HG02885 (cell line): ENCODE data around the gene CD58.
"Not testable (repeated sequence)": the region's sequence is repeated elsewhere in the genome, so short reads cannot be mapped to it uniquely, and the experiment has no call there.

ENCODE experiments used
- ATAC-seq: cut with Tn5 transposase; IDR thresholded peaks from one replicate; pipeline ENCODE4 v1.9.1; 2021; ENCODE audit warnings: mild to moderate bottlenecking; ENCODE audit not compliant: unreplicated experiment, poor library complexity

The CD58 gene

DNA sequence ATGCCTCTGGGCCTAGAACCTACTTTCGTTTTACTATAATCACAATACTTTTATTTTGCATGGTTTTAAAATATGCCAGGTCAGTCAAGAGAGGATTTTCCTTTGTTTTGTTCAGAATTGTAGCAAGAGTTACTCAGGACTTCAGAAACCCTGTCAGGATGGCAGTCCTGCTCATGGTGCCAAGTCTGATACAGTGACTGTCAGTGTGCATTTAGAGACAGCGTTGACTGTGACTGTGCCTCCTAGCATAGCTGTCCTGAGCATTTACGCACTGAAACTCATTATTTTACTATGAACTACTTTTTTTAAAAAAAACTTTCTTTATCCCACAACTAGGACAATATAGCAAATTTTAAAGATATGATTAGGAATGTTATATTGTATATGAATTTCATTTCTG is 23.2 kb upstream of the CD58 start:
- not testable (repeated sequence) for ATAC-seq

DNA sequence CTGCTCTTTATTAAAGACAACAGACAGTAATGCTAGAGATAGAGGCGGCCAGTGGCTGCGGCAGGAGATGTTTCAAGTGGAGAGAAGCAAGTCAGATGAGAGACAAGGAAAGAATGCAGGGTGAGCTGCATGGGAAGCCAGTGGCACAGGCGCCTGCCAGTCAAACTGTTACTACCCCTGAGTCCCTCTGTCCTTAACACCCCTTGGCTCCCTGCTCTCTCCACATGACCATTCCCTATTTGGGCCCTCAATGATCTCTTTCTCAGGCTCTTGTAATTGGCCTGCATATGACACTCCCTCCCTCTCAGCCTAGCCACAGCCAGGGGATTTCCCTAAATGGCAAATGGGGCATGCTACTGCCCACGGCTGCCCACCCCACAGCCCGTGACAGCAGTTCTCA is 22.6 kb upstream of the CD58 start:
- not testable (repeated sequence) for ATAC-seq

DNA sequence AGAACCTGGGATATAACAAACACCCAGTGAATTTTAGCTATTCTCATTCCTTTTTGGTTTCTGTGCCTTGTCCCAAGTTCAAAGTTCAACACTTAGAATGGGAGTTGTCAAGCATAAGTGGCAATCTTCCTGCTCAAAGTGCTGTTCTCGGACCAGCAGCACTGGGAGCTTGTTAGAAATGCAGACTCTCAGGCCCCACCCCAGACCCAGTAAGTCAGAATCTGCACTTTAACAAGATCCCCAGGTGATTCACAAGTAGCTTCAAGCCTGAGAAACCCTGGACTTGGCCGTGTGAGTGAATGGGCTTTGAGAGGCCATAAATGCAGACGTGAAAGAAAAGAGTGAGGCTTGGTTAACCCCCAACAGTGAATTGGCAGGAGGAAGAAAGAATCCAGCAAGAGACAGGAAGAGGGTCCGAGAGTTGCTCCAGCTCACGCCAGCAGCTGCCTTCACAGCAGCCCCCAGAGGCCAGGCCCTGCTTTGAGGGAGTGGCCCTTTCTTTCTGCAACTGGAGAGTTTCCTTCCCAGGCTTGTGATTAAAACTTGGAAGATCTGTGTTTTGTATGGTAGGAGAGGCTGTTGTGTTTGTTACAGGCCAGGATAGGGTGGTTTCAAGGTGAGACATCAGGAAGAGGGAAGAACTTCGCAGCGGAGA is 21.3 kb upstream of the CD58 start:
- ATAC-seq = not testable (repeated sequence)

DNA sequence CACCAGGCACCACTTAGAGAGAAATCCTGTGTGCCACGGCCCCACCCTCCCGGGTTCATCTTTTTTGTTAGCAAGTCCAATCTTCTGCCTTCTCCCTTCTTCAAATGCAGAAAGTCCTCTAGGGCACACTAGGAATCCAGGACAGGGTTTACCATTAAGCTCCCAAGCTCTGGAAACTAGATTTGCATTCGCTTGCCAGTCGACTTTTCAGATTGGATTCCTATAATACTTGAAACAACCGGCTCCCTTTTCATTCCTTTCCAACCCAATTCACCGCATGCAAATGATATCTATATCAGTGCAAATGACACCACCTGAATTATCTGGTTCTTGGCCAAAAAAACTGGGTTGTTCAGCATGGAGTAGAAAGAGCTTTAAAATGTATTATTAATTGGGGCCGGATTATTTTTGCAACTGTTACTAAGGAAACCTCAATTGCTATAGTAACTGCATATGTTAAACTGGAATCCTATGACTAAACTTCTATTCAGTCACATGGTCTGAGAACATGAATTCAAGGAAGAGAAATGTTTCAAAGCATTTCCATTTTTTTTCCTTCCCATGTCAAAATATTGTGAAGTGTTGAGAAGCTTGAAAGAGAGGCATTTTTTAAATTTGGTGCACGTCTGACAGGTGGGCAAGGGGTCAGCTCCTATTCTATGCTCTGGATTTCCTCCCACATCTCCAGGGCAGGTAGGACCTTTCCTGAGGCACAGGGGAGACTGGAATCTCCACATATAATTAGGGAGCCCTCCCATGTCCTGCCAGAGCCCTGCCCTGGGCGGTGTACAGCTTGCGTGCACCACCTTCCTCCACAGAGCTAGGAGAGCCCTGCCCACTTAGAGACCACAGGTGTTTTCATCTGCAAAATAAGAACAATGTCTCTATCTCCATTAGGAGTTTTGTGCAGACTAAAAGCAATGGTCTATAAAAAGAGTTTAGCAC is 20.5 kb upstream of the CD58 start:
- not testable (repeated sequence) for ATAC-seq

DNA sequence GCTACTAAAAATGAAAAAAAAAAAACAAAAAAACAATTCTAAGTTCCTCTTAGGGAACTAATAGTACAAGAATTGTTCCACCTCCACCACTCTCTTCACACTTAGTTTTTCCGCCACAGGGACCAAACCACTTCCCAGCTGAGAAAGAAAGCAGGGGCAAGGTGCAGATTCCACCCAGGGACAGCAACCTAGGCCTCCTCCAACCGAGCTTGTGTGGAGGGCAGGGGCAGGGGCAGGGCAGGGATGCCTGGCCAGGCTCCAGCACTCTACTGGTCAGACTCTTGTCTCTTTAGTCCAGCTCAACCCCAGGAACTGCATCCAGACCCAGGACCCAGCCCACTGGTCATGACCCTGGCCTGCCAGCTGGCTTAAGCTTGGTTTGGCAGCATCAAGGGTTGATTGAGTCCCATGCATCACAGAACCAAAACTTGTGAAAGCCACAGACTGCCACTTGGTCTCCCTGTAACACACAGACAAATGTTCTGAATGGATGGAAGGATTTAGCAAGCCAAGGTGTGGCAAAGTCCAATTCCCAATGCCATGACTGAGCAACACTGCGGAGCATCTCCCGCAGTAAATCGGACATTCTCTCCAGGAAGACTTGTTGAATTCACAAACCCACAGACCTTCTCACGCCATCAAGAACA is 19.7 kb upstream of the CD58 start:
- not testable (repeated sequence) for ATAC-seq

DNA sequence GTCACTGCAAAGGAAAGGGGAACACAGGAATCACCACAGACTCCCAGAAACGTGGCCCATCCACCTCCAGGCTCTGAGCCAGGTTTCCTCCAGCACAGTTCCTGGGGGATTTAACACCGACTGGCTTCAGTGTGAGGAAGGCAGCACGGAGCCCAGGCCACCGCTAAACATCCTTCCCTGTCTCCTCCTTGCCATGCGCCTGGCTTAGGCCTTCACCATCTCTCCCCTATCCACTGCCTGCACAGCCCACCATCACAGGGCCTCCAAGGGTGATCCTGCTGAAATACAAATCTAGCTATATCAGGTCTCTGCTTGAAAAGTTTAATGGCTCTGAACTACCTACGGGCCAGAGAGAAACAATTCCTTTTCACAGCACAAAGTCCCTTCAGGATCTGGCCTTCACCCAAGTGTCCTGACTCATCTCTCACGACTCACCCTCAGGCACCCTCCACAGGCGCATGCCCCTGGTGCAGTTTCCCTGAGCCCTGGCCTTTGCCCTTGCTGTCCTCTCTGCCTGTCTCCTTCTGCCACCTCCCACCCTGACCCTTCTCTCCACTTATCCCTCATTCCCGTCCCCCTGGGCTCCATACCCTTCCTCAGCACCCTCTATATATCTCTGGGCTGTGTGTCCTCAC is 18.4 kb upstream of the CD58 start:
- not testable (repeated sequence) for ATAC-seq

DNA sequence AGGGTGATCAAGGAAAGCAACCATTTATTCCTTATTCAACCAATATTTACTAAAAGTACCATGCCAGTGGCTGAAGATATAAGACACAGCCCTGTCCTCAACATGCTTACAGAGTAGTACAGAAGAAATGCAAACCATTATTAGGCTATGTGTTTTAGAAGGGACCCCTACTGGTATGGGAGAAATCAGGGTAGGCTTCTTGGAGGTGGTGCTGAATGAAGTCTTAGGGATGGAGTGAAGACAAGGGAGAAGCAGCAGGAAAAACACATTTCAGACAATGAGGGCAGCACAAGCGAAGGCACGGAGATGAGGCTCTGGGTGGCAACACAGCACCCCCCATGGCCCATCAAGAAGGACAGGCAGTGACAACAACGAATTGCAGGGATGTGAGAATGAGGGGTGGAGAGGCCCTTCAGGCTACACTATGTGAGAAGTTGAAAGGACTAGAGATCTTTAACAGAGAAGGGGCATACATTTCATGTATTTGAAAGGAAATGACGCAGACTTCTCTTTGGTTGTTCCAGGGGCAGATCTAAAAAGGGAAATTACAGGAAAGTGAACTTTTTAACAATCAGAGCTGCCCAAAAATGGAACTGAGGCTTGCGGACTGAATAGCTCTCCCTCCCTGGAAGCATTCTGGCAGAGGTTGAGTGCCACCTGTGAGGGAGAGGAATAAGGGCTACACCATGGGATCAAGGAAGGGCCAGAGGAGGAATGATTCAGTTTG is 16.8 kb upstream of the CD58 start:
- no peak for ATAC-seq

DNA sequence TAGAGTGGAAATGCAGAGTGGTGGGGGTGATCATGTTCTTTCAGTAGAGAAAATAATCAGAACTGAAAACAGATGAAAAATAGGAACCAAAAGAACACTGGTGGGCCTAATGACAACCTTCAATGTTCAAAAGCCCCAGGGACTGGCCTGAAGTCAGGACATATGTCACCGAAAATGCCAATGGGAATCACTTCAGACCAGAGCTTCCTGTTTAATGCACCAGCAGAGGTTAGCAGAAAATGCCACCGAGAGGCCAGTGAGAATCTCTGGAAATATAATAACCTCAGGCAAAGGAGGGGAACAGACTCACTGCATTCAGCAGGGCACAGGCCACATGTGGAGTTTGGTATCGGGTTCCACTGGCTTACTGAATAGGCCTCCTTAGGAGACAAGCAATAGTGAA is 15.9 kb upstream of the CD58 start:
- ATAC-seq = peak; percentile 54

DNA sequence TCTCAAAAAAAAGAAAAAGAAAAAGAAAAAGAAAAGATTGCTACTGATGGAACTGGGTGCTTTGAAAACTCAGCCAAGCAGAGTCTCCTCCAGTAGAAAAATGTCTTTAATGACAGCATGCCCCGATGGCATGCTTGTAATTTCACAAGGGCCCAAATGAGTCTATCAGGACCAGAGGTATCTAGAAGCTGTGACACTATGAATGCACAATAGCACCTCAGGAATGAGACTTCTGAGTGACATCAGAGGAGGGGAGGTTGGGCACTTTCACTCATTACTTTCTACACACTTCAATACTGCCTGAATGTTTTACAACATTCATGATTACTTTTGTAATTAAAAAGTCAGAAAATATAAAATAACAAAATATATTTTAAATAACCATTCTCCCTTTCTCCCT is 15.1 kb upstream of the CD58 start:
- peak; percentile 39 for ATAC-seq

DNA sequence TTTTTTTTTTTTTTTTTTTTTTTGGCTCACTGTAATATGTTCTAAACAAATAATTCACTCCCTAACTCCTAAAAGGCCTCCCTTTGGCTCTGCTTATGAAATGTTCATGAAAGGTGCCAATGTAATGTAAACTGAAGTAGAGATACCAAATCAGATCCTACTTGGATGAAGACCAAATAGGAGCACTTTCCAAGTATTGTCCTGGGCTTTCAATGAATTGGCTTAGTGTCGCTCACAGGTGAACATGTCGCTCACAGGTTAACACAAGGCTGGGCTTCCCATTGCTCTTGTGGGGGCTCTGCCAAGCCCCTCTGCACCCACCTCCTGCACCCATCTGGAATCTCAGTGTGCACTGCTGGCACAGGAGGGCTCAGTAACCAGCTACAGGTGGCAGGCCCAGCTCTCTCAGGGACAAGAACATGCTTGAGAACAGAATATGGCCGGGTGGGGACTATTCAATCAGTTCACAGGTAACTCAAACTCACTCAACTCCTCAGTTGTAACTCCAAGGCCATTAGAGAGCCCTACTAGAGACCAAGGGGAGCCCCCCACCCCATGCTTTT is 10.6 kb upstream of the CD58 start:
- ATAC-seq = no peak

DNA sequence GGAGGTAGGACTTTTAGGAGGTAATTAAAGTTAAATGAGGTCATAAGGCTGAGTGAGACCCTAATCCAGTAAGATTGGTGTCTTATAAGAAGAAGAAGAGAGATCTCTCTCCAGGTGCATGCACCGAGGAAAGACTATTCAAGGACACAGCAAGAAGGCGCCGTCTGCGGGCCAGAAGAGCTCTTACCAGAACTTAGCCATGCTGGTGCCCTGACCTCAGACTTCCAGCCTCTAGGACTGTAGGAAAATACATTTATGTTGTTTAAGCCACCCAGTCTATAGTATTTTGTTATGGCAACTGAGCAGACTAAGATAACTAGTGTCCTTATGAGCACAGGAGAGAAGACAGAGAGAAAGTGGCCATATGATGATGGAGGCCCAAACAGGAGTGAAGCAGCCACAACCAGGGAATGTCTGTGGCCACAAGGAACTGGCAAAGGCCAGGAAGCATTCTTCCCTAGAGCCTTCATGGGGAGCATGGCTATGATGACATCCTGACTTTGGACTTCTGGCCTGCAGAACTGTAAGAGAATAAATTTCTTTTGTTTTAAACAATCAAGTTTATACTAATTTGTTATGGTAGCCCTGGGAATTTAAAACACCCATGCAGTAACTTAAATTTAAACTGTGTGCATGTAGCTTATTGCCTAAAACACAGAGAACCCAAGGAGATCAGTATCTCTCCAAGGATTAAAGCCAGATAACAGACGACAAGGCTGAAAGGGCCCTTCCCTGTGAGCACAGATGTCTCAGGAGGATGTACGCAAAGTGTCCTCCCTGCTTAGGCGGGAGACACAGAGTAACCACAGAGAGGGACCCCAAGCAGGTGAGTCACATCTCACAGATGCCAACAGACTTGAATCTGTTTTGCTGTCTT is 9.9 kb upstream of the CD58 start:
- no peak for ATAC-seq

DNA sequence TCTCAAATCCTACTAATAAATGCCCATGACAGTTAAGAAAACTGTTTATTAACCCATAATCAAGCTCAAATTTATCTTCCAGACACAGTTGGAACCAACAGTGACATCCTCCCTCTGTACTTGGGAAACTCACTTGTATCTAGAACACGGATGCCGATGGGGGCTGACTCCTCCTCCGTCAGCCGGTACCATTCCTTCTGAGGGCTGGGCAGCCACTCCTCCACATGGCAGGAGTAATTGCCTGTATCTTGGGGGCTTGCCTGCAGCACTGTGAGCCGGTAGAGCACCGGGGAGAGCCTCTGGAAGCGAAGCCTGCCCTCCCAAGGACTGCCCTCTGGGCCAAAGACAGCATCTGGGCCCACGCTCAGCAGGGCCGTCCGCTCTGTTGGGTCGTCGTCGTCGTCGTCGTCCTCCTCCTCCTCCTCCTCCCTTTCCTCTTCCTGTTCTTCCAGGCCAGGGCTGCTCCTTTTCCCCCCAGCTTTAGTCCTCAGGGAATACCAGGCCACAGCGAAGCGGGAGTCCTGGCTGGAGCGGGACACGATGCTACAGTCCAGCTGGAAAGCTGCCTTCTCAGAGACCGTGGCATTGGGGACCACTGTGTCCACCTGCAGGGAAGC is 8.5 kb upstream of the CD58 start:
- ATAC-seq = no peak

DNA sequence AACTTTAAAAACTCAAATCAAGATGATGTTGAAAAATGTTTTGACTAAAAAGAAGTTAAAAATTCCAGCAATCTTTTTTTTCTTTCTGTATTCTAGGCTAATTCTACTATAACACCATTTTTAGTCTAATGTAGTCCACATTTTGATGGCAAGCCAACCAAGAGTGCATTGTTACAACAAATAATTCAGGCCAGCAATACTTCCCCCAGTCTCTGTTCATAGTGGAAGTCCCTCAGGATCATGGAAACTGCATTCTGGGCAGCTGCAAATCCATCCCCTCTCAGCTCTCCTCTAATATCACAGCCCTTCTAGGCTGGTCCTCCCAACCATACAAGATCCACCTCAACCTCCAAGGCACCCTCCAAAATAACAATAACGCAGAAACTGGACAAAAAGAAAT is 7.8 kb upstream of the CD58 start:
- ATAC-seq = no peak

DNA sequence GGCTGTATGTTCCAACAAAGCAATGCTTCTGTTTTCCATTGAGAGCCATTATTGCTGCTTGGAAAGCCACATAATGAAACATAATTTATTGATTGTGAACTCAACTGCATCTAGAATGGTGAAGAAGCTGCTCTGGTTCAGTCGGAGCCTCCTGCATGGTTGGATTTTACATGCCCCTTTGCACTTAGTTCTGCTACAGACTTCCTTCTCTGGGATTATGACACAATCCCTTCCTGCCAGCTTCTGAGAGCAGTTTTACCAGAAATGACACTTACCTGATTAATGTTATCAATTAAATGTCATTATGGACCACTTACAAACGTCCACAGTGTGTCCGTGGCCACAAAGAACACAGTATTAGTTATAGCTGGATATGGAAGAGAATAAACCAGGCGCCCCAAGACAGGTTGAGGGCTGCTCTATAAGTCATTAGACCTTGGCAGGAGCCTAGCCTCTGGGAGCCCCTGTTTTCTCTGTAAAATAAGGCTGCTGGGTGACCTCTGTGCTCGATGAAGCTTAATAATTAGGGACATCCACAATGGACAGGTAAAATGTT is 7.0 kb upstream of the CD58 start:
- ATAC-seq = no peak

DNA sequence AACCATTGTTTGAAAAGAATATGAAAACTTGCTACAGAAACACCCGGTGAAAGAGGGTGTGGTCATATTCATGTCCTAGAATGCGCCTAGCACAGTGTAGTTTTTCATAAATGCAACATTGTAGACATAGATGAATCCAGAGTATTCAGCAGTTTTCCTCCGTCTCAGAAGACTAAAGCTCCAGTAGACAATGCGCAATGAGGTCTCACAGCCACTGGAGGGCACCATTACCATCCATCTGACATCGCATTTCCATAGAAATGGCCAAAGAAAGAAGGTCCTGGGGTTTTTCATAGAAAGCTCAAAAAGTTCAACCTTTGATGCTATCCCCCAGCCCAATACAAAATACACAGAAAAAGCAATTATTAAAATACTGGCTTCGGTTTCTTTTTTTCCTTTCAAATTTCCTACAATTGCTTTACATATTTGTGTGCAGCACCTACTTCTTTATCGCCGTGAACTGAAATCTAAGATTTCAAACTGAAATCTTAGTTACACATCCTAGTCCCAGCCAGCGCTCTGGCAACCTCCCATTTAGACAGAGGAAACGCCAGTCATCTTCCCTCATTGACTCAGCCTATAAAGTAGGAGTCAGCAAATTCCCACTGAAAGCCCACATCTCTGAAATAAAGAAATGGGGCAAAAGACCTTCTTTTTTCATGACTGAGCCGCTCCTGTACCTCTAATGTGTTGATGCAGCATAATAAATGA is 3.9 kb upstream of the CD58 start:
- no peak for ATAC-seq

DNA sequence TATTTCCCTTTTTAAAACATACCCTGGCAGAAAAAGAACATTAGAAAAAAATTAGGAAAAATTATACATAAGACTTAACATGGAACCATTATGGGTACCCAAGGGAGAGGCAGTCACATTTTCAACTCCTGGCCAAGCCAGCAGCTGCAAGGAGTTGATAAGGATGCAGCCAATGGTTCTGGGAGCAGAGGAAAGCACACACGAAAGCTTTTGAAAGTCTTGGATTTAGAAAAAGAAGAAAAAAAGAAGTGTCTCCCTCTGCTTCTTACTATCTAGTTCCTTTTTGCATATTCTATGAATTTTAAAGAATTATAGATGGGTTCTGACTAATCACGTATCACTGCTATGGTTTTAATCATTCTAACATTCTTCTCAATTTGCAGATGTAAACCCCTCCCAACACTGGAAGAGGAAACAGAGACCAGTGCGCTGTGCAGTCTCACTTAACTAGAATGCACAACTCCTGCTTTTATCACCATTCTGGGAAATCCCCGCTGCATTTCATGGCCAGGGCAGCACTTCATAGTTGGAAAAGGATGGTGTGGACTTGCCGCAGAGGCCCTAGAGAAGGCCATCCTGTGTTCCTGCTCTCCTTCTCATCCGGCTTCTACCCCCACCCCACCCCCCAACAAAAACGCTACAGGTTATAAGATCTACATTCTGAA is 2.7 kb upstream of the CD58 start:
- no peak for ATAC-seq
